ENCODE measurements around the gene USHBP1. TPM values are rescaled to one million over a fixed set of nuclear protein-coding genes. Genes with fewer than 3 reads are reported as not detected.
"Not testable (repeated sequence)": the region's sequence is repeated elsewhere in the genome, so short reads cannot be mapped to it uniquely, and the experiment has no call there.

The USHBP1 gene
- total and polyA plus RNA-seq, 2 of the 4 experiments (the other 2 are of a cell fraction), result not detected

GRCh38 chr19:17274892-17275291, 10.3 kb upstream of the USHBP1 start:
- H4K91ac ChIP-seq (ENCODE audit: insufficient read depth, low read depth, low read length); CTCF ChIA-PET; H2BK5ac ChIP-seq (ENCODE audit: low read depth, low read length, poor library complexity, severe bottlenecking); H2BK15ac ChIP-seq (ENCODE audit: low read depth, low read length); H3K4me2 ChIP-seq (ENCODE audit: low read depth, low read length); H3K23ac ChIP-seq (ENCODE audit: low read depth, low read length); H2AFZ ChIP-seq (replicated peaks; ENCODE audit: low read length, poor library complexity); H3K18ac ChIP-seq (ENCODE audit: low read depth, low read length); H3K27ac ChIP-seq (ENCODE audit: insufficient read depth, low read length); H4K20me1 ChIP-seq (ENCODE audit: insufficient read depth, low read length); ATAC-seq (ENCODE audit: low read depth); H3K4ac ChIP-seq (ENCODE audit: low read depth, low read length); H2AK9ac ChIP-seq (replicated peaks; ENCODE audit: low read depth, low read length, poor library complexity); H3K9me1 ChIP-seq (ENCODE audit: insufficient read depth, low read length); H3K9me3 ChIP-seq (ENCODE audit: control insufficient read depth, insufficient read depth, low read length); H2BK20ac ChIP-seq (ENCODE audit: low read depth, low read length); H2AK5ac ChIP-seq (ENCODE audit: low read depth, low read length); H2BK120ac ChIP-seq (ENCODE audit: low read depth, low read length); H3K14ac ChIP-seq (replicated peaks; ENCODE audit: low read depth, low read length); POLR2A ChIA-PET (ENCODE audit: unreplicated experiment); H3K79me1 ChIP-seq (ENCODE audit: low read depth in 1 of 2, low read length in 2 of 2); in situ Hi-C loops (cut with MboI; ENCODE audit: low sequenced_read_pairs); H4K8ac ChIP-seq (ENCODE audit: low read depth in 2 of 2, low read length in 2 of 2); H3K4me1 ChIP-seq (ENCODE audit: control insufficient read depth, insufficient read depth, low read length); dilution Hi-C loops (cut with HindIII; ENCODE audit: low sequenced_read_pairs, unreplicated experiment); H3K27me3 ChIP-seq (ENCODE audit: control insufficient read depth, insufficient read depth, low read length); H3K9ac ChIP-seq (ENCODE audit: low read depth, low read length); H3K56ac ChIP-seq (ENCODE audit: extremely low read depth, insufficient read depth, low read length); H3K4me3 ChIP-seq (ENCODE audit: insufficient read depth, low read depth, low read length); H4K5ac ChIP-seq (ENCODE audit: low read depth, low read length); BruUV-seq (replicated peaks); DNase-seq; intact Hi-C loops (cut with micrococcal nuclease): not testable (repeated sequence)
- no CpG with 5 or more reads among the region's 3 CpGs for WGBS, 2 experiments (ENCODE audit: extremely low coverage in 2 of 2, insufficient read length in 1 of 2)
- peaks cover 44% of the 10 kb centered on the region for H3K36me3 ChIP-seq (ENCODE audit: control insufficient read depth, insufficient read depth, low read length)
